ENCODE results near the gene MALAT1.
"Not testable (repeated sequence)": the region's sequence is repeated elsewhere in the genome, so short reads cannot be mapped to it uniquely, and the experiment has no call there.

MALAT1 gene

DNA sequence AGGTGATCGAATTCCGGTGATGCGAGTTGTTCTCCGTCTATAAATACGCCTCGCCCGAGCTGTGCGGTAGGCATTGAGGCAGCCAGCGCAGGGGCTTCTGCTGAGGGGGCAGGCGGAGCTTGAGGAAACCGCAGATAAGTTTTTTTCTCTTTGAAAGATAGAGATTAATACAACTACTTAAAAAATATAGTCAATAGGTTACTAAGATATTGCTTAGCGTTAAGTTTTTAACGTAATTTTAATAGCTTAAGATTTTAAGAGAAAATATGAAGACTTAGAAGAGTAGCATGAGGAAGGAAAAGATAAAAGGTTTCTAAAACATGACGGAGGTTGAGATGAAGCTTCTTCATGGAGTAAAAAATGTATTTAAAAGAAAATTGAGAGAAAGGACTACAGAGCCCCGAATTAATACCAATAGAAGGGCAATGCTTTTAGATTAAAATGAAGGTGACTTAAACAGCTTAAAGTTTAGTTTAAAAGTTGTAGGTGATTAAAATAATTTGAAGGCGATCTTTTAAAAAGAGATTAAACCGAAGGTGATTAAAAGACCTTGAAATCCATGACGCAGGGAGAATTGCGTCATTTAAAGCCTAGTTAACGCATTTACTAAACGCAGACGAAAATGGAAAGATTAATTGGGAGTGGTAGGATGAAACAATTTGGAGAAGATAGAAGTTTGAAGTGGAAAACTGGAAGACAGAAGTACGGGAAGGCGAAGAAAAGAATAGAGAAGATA lies at the start of gene MALAT1:
Gene MALAT1, plus strand, starts transcription at position 69 of the 736 bp plus-strand sequence.
- peak within 1 kb of the TSS; percentile 55 to 84 (median 63) for H3K4me3 ChIP-seq
- peak within 1 kb of the TSS; percentile 87 to 100 (median 99) for H3K27ac ChIP-seq

DNA sequence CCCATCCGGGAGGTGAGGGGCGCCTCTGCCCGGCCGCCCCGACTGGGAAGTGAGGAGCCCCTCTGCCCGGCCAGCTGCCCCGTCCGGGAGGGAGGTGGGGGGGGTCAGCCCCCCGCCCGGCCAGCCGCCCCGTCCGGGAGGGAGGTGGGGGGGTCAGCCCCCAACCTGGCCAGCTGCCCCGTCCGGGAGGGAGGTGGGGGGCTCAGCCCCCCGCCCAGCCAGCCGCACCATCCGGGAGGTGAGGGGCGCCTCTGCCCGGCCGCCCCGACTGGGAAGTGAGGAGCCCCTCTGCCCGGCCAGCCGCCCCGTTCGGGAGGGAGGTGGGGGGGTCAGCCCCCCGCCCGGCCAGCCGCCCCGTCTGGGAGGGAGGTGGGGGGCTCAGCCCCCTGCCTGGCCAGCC lies 47.5 kb upstream of the MALAT1 start:
- H3K4me3 ChIP-seq: not testable (repeated sequence)
- peak overlapping the region in 3 of 21 experiments; percentile 18 to 54 (median 47) for H3K27ac ChIP-seq

DNA sequence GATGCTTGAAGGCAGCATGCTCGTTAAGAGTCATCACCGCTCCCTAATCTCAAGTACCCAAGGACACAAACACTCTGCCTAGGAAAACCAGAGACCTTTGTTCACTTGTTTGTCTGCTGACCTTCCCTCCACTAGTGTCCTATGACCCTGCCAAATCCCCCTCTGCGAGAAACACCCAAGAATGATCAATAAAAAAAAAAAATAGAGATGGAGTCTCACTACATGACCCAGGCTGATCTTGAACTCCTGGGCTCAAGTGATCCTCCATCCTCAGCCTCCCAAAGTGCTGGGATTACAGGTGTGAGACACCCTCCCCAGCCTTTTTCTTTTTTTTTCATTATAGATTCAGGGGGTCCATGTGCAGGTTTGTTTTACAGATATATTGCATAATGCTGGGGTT lies 46.6 kb upstream of the MALAT1 start:
- H3K4me3 ChIP-seq: not testable (repeated sequence)
- peak overlapping the region in 14 of 21 experiments; percentile 11 to 87 (median 71) for H3K27ac ChIP-seq

DNA sequence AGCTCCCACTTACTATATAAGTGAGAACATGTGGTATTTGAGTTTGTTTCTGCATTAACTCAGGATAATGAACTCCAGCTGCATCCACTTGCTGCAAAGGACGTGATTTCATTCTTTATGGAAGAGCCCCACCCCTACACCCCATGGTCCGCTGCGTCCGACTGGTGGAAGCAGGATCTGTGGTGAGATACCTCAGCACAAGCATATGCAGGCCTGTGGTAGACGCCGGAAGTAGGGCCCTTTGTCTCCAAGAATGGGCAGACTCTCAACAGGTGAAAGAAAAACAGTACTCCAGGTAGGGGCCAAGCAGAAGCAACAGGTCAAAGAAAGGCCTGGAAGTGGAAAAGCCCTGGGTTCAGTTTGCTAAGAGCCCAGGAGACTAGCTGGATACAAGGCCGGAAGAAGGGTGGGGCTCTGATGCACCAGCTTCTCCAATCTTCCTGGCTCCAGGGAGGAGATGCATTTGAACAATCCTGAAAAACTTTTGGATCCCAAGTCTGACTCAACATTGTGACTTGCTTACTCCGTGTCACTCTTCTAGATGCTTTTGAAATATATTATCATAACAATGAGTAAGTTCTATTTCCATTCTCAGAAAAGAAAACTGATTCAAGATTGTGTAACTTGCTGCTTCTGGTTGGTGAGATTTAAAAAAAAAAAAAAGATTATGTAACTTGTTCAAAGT lies 45.9 kb upstream of the MALAT1 start:
- Histone ChIP-seq H3K4me3 (no peak overlapping the region), H3K27ac (peak overlapping the region in 17 of 21 experiments; percentile 11 to 87 (median 79))

DNA sequence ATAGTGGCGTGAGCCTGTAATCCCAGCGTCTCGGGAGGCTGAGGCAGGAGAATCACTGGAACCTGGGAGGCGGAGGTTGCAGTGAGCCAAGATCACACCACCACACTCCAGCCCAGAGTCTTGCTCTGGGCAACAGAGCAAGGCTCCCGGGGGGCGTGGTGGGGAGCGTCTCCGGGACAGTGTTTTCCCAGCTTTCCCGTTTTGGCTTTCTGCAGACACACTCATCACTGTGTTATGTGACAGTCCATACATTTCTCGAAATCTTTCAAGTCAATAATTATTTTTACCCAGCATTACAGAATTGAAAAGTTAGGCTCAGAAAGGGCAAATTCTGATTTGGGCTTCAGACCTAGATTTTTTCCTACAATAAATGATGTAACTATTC lies 44.5 kb upstream of the MALAT1 start:
- Histone ChIP-seq H3K27ac (peak overlapping the region in 20 of 21 experiments; percentile 58 to 91 (median 82)), H3K4me3 (peak overlapping the region; percentile 38 to 49 (median 44))

DNA sequence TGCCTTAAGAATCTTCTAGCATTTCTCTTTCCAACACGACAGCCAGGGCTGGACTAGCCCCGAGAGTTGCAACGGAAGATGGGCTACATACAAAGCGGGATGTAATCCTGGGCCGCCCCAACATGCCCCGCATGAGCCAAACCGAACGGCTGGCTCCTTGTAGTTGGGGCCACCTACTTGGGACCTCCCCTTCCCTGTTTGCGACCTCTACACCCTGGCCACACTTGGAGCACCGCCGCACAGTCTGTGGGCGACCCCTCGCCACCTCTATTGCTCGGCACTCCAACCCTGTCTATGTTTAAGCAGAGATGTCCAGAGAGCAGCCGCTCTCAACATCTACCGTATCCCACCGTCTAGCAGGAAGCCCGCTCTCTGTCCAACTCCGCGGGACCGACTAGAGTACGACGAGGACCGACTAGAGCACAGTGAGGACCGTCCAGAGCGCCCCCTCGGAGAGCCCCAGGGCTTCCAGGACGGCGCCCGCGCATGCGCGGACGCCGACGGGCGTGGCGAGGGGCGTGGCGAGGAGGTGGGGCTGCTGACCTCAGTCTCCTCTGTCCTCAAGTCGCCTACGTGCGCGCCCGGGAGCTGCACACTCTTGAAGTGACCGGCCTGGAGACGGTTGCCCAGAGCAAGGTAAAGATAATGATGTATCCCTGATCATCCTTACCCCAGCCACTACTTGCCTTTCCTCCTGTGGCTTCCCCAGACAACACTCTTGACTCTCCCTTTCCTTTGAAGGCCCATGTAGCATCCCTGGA lies 44.0 kb upstream of the MALAT1 start:
- Histone ChIP-seq H3K4me3 (peak overlapping the region; percentile 38 to 49 (median 44)), H3K27ac (peak overlapping the region in 20 of 21 experiments; percentile 58 to 91 (median 82))

DNA sequence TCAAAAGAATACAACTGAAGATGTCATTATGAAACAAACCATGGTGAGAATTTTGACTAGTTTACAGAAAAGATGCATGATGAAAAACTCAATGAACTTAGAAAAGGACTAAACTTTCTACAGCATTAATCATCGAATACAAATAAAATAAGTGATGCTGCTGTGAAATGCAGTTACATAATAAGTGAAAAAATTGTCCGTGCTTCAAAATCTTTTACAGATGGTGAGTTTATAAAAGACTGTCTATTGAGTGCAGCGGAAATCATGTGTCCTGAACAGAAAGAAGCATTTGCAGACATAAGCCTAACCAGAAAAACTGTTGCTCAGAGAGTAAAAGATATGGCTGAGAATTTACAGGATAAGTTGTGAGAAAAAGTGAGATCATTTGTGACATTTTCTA lies 42.4 kb upstream of the MALAT1 start:
- H3K4me3 ChIP-seq: no peak overlapping the region
- peak overlapping the region in 6 of 21 experiments; percentile 14 to 58 (median 46) for H3K27ac ChIP-seq

DNA sequence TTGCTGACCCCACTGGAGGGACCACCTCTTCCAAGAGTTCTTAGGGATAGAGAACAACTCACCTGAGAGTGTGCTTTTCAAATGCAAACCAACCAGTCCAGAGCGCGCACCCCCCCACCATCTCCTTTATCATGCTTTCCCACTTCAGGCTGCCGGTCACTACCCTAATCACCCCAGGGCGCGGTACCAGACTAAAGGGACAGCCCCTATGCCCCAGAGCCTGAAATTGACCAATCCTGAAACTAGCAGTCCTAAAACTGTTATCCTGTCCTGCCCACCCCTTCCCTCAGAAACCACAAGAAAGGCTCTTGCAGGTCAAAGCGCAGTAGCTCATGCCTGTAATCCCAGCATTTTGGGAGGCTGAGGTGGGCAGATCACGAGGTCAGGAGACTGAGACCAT lies 39.3 kb upstream of the MALAT1 start:
- H3K4me3 ChIP-seq: no peak overlapping the region

DNA sequence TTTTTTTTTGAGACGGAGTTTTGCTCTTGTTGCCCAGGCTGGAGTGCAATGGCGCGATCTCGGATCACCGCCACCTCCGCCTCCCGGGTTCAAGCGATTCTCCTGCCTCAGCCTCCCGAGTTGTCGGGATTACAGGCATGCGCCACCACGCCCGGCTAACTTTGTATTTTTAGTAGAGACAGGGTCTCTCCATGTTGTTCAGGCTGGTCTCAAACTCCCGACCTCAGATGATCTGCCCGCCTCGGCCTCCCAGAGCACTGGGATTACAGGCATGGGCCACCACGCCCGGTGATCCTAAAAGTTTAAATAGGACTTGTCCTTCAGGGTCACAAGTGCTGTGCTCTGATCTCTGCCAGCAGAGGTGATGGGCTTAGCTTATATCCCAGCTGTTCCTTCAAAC lies 33.4 kb upstream of the MALAT1 start:
- H3K27ac ChIP-seq, H3K4me3 ChIP-seq: not testable (repeated sequence)

More for the DNA sequence above, 39.3 kb upstream of the MALAT1 start:
- no peak overlapping the region for H3K27ac ChIP-seq

DNA sequence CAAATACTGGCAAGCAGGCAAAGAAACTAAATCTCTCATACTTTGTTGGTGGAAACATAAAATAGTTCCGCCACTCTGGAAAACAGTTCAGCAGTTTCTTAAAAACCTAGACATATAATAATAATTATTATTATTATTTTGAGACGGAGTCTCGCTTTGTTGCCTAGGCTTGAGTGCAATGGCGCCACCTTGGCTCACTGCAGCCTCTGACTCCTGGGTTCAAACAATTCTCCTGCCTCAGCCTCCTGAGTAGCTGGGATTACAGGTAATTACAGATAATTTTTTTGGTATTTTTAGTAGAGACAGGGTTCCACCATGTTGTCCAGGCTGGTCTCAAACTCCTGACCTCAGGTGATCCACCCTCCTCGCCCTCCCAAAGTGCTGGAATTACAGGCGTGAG lies 31.5 kb upstream of the MALAT1 start:
- not testable (repeated sequence) for H3K4me3 ChIP-seq, H3K27ac ChIP-seq

DNA sequence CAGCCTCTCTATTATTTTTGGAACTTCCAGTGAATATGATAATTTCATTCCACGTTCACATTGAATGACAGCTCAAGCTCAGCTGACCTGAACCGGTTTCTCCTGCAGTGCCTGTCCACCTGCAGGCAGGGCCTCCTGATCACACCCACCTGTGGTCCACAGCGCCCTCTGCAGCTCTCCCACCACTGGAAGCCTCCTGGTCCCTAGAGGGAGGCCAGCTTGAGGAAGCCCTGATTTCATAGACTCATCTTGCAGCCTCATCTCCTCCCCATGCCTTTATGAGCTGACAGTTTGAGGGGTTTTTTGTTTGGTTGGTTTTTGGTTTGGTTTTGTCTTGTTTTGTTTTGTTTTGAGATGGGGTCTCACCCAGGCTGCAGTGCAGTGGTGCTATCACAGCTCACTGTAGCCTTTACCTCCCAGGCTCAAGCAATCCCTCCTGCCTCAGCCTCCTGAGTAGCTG lies 29.9 kb upstream of the MALAT1 start:
- peak overlapping the region in 5 of 21 experiments; percentile 16 to 49 (median 26) for H3K27ac ChIP-seq
- no peak overlapping the region for H3K4me3 ChIP-seq

DNA sequence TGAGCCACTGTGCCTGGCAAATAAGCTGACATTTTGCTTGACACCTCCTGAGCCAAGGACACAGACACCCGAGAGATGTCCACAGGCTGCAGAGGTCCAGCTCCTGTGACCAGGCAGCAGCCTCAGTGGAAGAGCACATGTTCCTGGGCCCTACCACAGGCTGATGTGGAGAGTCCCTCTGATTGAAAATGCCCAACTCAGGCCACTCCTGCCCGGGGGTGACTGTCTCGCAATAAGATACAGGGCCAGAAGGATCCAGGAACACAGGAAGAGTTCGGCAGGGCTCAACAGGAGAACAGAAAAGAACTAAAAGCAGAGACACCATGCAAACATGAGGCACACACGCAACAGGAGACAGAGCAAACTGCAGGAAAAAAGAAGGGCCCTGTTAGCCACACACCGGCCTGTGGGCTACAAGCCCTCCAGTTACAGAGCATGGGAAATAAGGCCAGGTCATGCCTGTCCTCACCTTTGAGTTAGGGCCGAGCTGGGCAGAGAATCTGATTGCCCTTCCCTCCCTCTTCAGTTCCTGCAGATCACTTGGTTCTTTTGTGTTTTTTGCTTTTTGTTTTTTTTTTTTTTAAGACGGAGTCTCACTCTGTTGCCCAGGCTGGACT lies 28.3 kb upstream of the MALAT1 start:
- Histone ChIP-seq H3K4me3 (no peak overlapping the region), H3K27ac (peak overlapping the region in 14 of 21 experiments; percentile 41 to 98 (median 92))

DNA sequence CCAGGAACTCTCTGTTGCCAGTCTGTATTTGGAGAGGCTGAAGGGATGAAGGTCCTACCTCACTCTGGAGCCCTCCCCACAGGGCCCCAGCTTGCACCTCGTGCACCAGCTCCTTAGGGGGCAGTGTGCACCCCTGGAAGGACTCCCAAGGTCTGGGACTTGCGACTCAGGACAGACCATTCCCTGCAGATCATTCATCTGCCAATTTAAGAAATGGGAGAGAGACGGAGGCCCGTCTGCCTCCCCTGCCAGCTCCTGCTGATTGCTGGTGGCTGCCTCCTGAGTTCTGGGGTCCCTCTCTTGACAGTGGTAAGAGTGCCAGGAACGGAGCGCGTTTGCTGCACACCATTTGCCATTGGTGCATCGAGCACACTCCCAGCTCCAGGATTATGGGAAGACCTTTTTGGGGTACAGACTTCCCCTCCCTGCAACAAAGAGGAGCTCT lies 27.4 kb upstream of the MALAT1 start:
- Histone ChIP-seq H3K27ac (peak overlapping the region in 20 of 21 experiments; percentile 63 to 98 (median 90)), H3K4me3 (peak overlapping the region in 2 of 7 experiments; percentile 1 to 3)

DNA sequence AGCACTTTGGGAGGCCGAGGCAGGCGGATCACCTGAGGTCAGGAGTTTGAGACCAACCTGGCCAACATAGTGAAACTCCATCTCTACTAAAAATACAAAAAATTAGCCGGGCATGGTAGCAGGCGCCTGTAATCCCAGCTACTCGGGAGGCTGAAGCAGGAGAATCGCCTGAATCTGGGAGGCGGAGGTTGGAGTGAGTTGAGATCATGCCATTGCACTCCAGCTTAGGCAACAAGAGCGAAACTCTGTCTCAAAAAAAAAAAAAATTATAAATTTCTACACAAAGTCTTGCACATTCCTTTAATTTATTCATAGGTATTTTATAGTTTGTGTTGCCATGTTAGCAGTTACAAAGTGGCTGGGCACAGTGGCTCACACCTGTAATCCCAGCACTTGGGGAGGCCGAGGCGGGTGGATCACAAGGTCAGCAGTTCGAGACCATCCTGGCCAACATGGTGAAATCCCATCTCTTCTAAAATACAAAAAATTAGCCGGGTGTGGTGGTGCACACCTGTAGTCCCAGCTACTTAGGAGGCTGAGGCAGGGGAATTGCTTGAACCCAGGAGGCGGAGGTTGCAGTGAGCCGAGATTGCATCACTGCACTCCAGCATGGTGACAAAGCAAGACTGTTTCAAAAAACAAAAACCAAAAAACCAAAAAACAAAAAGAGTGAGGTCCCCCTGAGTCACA lies 26.1 kb upstream of the MALAT1 start:
- H3K27ac ChIP-seq: peak overlapping the region; percentile 17 to 95 (median 87)
- H3K4me3 ChIP-seq: not testable (repeated sequence)

DNA sequence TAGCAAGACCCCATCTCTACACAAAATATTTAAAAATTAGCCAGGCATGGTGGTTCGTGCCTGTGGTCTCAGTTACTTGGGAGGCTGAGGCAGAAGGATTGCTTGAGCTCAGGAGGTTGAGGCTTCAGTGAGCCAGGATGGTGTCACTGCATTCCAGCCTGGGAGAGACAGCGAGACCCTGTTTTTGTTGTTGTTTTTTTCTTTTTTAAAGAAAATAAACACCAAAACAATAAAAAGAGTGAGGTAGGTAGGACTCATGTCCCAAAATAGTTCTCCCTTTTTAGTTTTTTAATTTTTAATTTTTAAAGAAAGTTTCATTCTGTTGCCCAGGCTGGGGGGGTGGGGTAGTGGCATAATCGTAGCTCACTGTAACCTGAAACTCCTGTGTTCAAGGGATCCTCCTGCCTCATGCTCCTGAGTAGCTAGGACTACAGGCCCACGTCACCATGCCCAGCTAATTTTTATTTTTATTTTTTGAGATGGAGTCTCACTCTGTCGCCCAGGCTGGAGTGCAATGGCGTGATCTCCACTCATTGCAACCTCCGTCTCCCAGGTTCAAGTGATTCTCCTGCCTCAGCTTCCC lies 25.5 kb upstream of the MALAT1 start:
- peak overlapping the region in 17 of 21 experiments; percentile 17 to 95 (median 88) for H3K27ac ChIP-seq

DNA sequence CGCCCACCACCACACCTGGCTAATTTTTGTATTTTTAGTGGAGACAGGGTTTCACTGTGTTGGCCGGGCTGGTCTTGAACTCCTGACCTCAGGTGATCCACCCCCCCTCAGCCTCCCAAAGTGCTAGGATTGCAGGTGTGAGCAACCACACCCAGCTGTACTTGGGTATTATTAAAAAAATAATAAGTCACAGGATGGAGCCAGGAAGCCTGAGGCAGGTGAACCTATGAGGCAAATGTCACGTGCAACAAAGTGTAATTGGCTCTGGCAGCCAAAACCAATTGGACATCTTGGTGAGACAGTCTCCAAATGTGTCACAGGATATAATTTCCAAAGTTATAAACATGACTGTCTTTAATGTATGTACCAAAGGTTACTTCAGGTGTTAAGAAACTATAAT lies 24.0 kb upstream of the MALAT1 start:
- H3K27ac ChIP-seq: peak overlapping the region in 15 of 21 experiments; percentile 2 to 99 (median 61)
- no peak overlapping the region for H3K4me3 ChIP-seq

More for the DNA sequence above, 25.5 kb upstream of the MALAT1 start:
- H3K4me3 ChIP-seq: no peak overlapping the region

DNA sequence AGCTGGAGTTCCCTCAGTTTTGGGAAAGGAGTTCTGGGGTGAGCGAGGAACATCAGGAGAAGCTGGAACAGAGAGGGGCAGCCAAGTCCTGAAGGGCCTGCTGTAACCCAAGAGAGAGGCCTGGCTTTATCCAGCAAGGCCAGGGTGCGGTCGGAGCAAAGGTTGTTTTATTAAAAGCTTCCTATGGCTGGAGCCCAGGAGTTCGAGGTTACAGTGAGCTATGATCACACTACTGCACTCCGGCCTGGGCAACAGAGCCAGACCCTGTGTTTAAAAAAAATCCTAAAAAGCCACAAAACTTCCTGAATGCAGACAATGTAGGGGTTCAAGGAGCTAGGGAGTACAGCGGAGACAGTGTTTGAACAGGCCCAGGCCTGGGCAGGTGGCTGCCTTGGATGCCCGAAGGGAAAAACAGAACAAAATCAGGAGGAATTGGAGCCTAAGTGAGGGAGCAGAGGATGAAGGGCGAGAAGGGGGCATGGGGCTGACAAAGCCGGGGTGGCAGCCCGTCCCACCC lies 22.2 kb upstream of the MALAT1 start:
- peak overlapping the region; percentile 89 to 100 (median 99) for H3K27ac ChIP-seq
- peak overlapping the region; percentile 41 to 74 (median 63) for H3K4me3 ChIP-seq

Measured in skin epidermis (tissue), 12 donors.